GM12878 (cell line): ENCODE data around the gene HID1. TPM values are rescaled to one million over a fixed set of nuclear protein-coding genes. Genes with fewer than 3 reads are reported as not detected.

Experiments used
- ATAC-seq: fragments of 200-7000 bp; cut with Tn5 transposase; 3 replicates; pipeline ENCODE4 v1.9.1; 2020; ENCODE audit warnings: mild to moderate bottlenecking, moderate library complexity
- BruUV-seq: library from RNA; stranded (reverse); fragments of 400-500 nt; replicated peaks from 2 replicates; lab custom pipeline; 2021; lab: Mats Ljungman, UMichigan
- CTCF ChIA-PET: fragments of 300-600 bp; sonication (Branson Sonifier 250); formaldehyde crosslinking; extraction: SDS; loops from one replicate; lab custom pipeline; 2021; ENCODE audit warnings: inconsistent platforms; lab: Yijun Ruan, JAX
- POLR2A ChIA-PET: fragments of 350-600 bp; formaldehyde crosslinking; extraction: SDS; loops from one replicate; lab custom pipeline; 2021; ENCODE audit warnings: inconsistent platforms; lab: Charles Lee
- RAD21 ChIA-PET: fragments of 300-600 bp; sonication (Branson Sonifier 250); formaldehyde crosslinking; loops from one replicate; lab custom pipeline; 2023; ENCODE audit warnings: antibody characterized with exemption; ENCODE audit not compliant: unreplicated experiment; lab: Charles Lee
- SMC1A ChIA-PET: fragments of 300-600 bp; sonication (Branson Sonifier 250); formaldehyde crosslinking; loops from one replicate; lab custom pipeline; 2023; ENCODE audit not compliant: unreplicated experiment, uncharacterized antibody; lab: Charles Lee
- DNase-seq: peaks from one replicate; pipeline ENCODE4 v3.0.0-alpha.2; 2011; ENCODE audit warnings: low read depth, low spot score
- FAIRE-seq: peaks from 3 replicates; lab custom pipeline; 2011; peaks lifted over from hg19 to GRCh38; lab: Jason Lieb, UNC
- H2AFZ ChIP-seq: 2 replicates; pipeline ENCODE4 v1.6.0; 2011; ENCODE audit warnings: low read depth, low read length, control low read depth; ENCODE audit not compliant: control insufficient read depth
- H3K27ac ChIP-seq: 2 replicates; pipeline ENCODE4 v1.5.1; 2011; ENCODE audit warnings: control low read depth; ENCODE audit not compliant: control insufficient read depth, insufficient read depth
- H3K27me3 ChIP-seq, 2 experiments: replicated peaks in 1 of 2; 2 replicates each; pipeline versions ENCODE4 v1.6.0 to v1.6.1; 2011; ENCODE audit warnings: low read length in 1 of 2; ENCODE audit not compliant: control insufficient read depth in 2 of 2, insufficient read depth in 2 of 2
- H3K36me3 ChIP-seq, 2 experiments: 2 replicates each; pipeline ENCODE4 v1.5.1; 2011; ENCODE audit warnings: low read length in 1 of 2; ENCODE audit not compliant: control insufficient read depth in 2 of 2, insufficient read depth in 2 of 2
- H3K4me1 ChIP-seq: 2 replicates; pipeline ENCODE4 v1.6.1; 2011; ENCODE audit warnings: mild to moderate bottlenecking, low read length, moderate library complexity, mixed read lengths; ENCODE audit not compliant: control insufficient read depth, insufficient read depth
- H3K4me2 ChIP-seq: 2 replicates; pipeline ENCODE4 v1.6.0; 2011; ENCODE audit warnings: control low read depth; ENCODE audit not compliant: control insufficient read depth, insufficient read depth
- H3K4me3 ChIP-seq: fragments of 200-600 bp; sonication (generic); 2 replicates; pipeline ENCODE4 v1.5.1; 2016
- H3K79me2 ChIP-seq: 2 replicates; pipeline ENCODE4 v1.6.0; 2011; ENCODE audit warnings: low read length; ENCODE audit not compliant: control insufficient read depth, insufficient read depth
- H3K9ac ChIP-seq: 2 replicates; pipeline ENCODE4 v1.8.0; 2011; ENCODE audit warnings: low read length, control low read depth, mixed read lengths; ENCODE audit not compliant: control insufficient read depth, insufficient read depth
- H3K9me3 ChIP-seq: replicated peaks from 3 replicates; pipeline ENCODE4 v1.5.1; 2011; ENCODE audit warnings: mild to moderate bottlenecking, low read length; ENCODE audit not compliant: control insufficient read depth, insufficient read depth
- H4K20me1 ChIP-seq: 2 replicates; pipeline ENCODE4 v1.6.0; 2011; ENCODE audit not compliant: control insufficient read depth, insufficient read depth
- NRF1 ChIP-seq: conservative IDR thresholded peaks from 2 replicates; pipeline ENCODE4 v1.6.1; 2011; ENCODE audit warnings: mild to moderate bottlenecking, low read depth, low read length, improper control_type of control experiment
- PAX5 ChIP-seq: IDR thresholded peaks from 2 replicates; pipeline ENCODE4 v1.6.1; 2011; ENCODE audit warnings: low read depth, low read length, borderline replicate concordance
- RELB ChIP-seq: fragments of 450-650 bp; IDR thresholded peaks from 2 replicates; pipeline ENCODE4 v1.6.1; 2017; ENCODE audit warnings: low read depth, mild to moderate bottlenecking, moderate library complexity
- SIN3A ChIP-seq: IDR thresholded peaks from 2 replicates; pipeline ENCODE4 v1.6.1; 2012; ENCODE audit warnings: low read depth, low read length, improper control_type of control experiment
- YY1 ChIP-seq: IDR thresholded peaks from 2 replicates; pipeline ENCODE4 v1.6.1; 2011; ENCODE audit warnings: low read depth, mild to moderate bottlenecking, low read length
- ZNF622 ChIP-seq: fragments of 450-650 bp; IDR thresholded peaks from 2 replicates; pipeline ENCODE4 v1.6.1; 2017; ENCODE audit warnings: mild to moderate bottlenecking, inconsistent platforms
- WGBS: methylation state at CpG from one replicate; pipeline ENCODE4 v1.1.6; 2016; ENCODE audit warnings: low lambda C conversion rate; ENCODE audit not compliant: insufficient replicate concordance, insufficient coverage; ENCODE audit errors: missing lambda C conversion rate; 5-methylcytosine and 5-hydroxymethylcytosine counted together
- in situ Hi-C: fragments of 300-500 bp; cut with MboI; formaldehyde crosslinking; loops from 9 replicates; pipeline ENCODE4 v1.14.3; 2018; ENCODE audit warnings: mixed read lengths
- intact Hi-C: fragments of 100-400 bp; cut with micrococcal nuclease; formaldehyde crosslinking; loops from one replicate; pipeline ENCODE4 v1.14.2; 2022; ENCODE audit not compliant: unreplicated experiment
- polyA plus RNA-seq, 11 experiments: library from polyadenylated mRNA; depleted of rRNA in 4 of 11; unstranded in 6 of 11; stranded (reverse) in 5 of 11; fragments of >200 nt; fragmentation: Nextera tagmentation in 4 of 11; fragmentation: Illumina TruSeq in 1 of 11; extraction: Ambion mirVana in 4 of 11; extraction: Trizol in 1 of 11; gene quantifications; 1 replicate in 1 of 11; 2 replicates in 10 of 11; pipeline versions ENCODE4 v1.2.1 to v1.2.3, GENCODE V29; 2011 to 2016; ENCODE audit warnings: inconsistent platforms in 2 of 11, missing spikeins in 2 of 11, low read depth in 1 of 11
- total RNA-seq, 4 experiments: library from RNA; depleted of rRNA in 3 of 4; stranded (reverse); fragments of >200 nt in 3 of 4; fragmentation: Illumina TruSeq in 1 of 4; extraction: Trizol in 1 of 4; gene quantifications; 2 replicates each; pipeline versions ENCODE4 v1.2.1 to v1.2.3, GENCODE V29; 2013 to 2021

HID1 gene
- total and polyA plus RNA-seq, 10 of the 15 experiments (the other 5 are each of a cell fraction or from before 2014, with no cell fraction given), result 0.04 to 0.77 (median 0.32) TPM; not detected in 2

- no peak overlapping the region for H3K27ac ChIP-seq
- in situ Hi-C loops (no loop called here), intact Hi-C loops (no loop called here)
- no peak for DNase-seq
- H3K9me3 ChIP-seq, result no peaks in the 10 kb centered on the region
- no TSS peak for BruUV-seq
- no peaks in the 10 kb centered on the region for H4K20me1 ChIP-seq
- ChIA-PET SMC1A (interaction anchor here (1.1 to 6.8 kb wide), 2 partner anchors 24 to 34 kb away, joined by 3 to 73 read pairs; no protein-coding TSS in a partner anchor), CTCF (interaction anchor here (0.7 to 12.6 kb wide), 8 partner anchors 14 to 278 kb away, joined by 3 to 274 read pairs (median 3); no protein-coding TSS in a partner anchor), POLR2A (no interaction called here), RAD21 (interaction anchor here (0.5 to 8.1 kb wide), 4 partner anchors 12 to 506 kb away, joined by 3 to 73 read pairs (median 17); no protein-coding TSS in a partner anchor)
- H3K79me2 ChIP-seq, result no peaks in the 10 kb centered on the region
- no peak overlapping the region for H2AFZ ChIP-seq
- FAIRE-seq, result no peak
- no peak overlapping the region for H3K4me2 ChIP-seq
- no peaks in the 10 kb centered on the region for H3K4me1 ChIP-seq
- WGBS, result 40% methylated on average over 3 of the region's 3 CpGs
- H3K36me3 ChIP-seq, result no peaks in the 10 kb centered on the region
- no peak for ATAC-seq
- H3K27me3 ChIP-seq, result peaks cover 11 to 13% of the 10 kb centered on the region in 2 experiments
- no peak overlapping the region for H3K4me3 ChIP-seq
- TF ChIP-seq NRF1 (no peak), PAX5 (no peak), SIN3A (no peak), RELB (no peak), ZNF622 (no peak), YY1 (no peak)
- H3K9ac ChIP-seq, result no peak overlapping the region
Measured at GRCh38 chr17:74925242-74925641, 47.3 kb downstream of the HID1 start.
